Cerebellar nuclear complex (tissue), 1 donor: Measurements from ENCODE around the gene DIS3L2.

ENCODE experiments used
- DNase-seq, 2 experiments: peaks; one replicate each; lab custom pipeline; 2025; lab: John Stamatoyannopoulos, UW

DIS3L2 gene

GRCh38 chr2:232053777-232054176 is 92.3 kb downstream of the DIS3L2 start:
- DNase-seq, result no peak

- DNase-seq, result no peak
Measured at GRCh38 chr2:232058063-232058877, 96.8 kb downstream of the DIS3L2 start.

GRCh38 chr2:232058931-232059330 is 97.4 kb downstream of the DIS3L2 start:
- DNase-seq, result no peak

- DNase-seq, result no peak
Measured at GRCh38 chr2:232061265-232061664, 99.8 kb downstream of the DIS3L2 start.

GRCh38 chr2:232073026-232073425 is 111.5 kb downstream of the DIS3L2 start:
- no peak for DNase-seq

- DNase-seq, result no peak
Measured at GRCh38 chr2:232073699-232074098, 112.2 kb downstream of the DIS3L2 start.

GRCh38 chr2:232075080-232075479 is 113.6 kb downstream of the DIS3L2 start:
- DNase-seq, result no peak

GRCh38 chr2:232075859-232076258 is 114.3 kb downstream of the DIS3L2 start:
- no peak for DNase-seq

- DNase-seq, result no peak
Measured at GRCh38 chr2:232076272-232076671, 114.8 kb downstream of the DIS3L2 start.

GRCh38 chr2:232076736-232077135 is 115.2 kb downstream of the DIS3L2 start:
- no peak for DNase-seq

GRCh38 chr2:232085164-232085563 is 123.7 kb downstream of the DIS3L2 start:
- DNase-seq, result no peak

GRCh38 chr2:232085826-232086425 is 124.4 kb downstream of the DIS3L2 start:
- DNase-seq, result no peak

- DNase-seq, result no peak
Measured at GRCh38 chr2:232088771-232089170, 127.3 kb downstream of the DIS3L2 start.

- no peak for DNase-seq
Measured at GRCh38 chr2:232094201-232094600, 132.7 kb downstream of the DIS3L2 start.

GRCh38 chr2:232094883-232095282 is 133.4 kb downstream of the DIS3L2 start:
- no peak for DNase-seq

GRCh38 chr2:232097260-232097659 is 135.7 kb downstream of the DIS3L2 start:
- DNase-seq, result no peak

- no peak for DNase-seq
Measured at GRCh38 chr2:232097758-232098157, 136.2 kb downstream of the DIS3L2 start.

- DNase-seq, result no peak
Measured at GRCh38 chr2:232102380-232102779, 140.9 kb downstream of the DIS3L2 start.

- no peak for DNase-seq
Measured at GRCh38 chr2:232103140-232103737, 141.7 kb downstream of the DIS3L2 start.

GRCh38 chr2:232104076-232104646 is 142.6 kb downstream of the DIS3L2 start:
- DNase-seq, result no peak

GRCh38 chr2:232111551-232111950 is 150.0 kb downstream of the DIS3L2 start:
- DNase-seq, result no peak

GRCh38 chr2:232113821-232114220 is 152.3 kb downstream of the DIS3L2 start:
- no peak for DNase-seq
